ENCODE measurements around the gene FOXC2. TPM values are rescaled to one million over a fixed set of nuclear protein-coding genes. Genes with fewer than 3 reads are reported as not detected.

FOXC2 gene
- total RNA-seq, 1 donor from 2014 or later = 0.62 TPM

DNA sequence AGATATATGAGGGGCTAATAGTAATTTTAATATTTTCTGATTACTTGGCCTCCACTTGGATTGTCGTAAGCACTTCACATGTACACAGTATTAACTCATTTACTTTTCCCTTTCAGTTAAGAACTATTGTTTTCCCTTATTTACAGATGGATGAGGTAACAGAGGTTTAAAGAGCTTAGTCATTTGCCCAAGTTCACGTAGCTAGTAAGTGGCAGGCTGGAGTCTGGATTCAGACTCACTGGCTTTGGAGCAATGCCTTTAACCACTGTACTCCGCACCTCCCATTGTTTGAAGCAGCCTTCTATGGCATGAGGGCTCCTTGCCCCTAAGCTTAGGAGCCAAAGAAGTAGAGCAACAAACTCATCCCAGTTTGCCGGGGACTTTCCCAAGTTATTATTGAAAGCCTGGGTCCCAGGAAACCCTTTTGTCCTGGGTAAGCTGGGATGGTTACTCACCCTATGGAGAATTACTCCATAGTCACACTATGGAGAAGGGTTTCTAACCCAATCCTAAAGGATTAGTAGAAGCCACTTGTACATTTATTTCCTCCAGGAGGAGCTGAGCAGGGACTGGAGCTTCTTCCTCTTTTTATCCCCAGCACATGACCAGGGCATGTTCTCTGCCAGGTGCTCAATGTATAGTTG is 24.0 kb downstream of the FOXC2 start:
- DNase-seq = no peak

DNA sequence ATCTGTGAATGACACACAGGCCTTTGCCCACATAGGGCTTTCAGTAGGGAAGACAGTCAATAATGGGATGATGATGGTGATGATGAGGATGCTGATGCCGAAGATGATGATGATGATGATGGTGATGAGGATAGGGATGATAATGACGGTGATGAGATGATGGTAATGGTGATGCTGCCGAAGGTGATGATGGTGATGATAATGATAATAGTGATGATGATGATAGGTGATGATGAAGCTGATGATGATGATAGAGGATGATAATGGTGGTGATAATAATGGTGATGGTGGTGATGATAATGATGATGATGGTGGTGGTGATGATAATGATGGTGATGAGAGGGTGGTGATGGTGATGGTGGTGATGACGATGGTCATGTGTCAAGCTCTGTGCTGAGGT is 24.6 kb downstream of the FOXC2 start:
- no peak for DNase-seq

DNA sequence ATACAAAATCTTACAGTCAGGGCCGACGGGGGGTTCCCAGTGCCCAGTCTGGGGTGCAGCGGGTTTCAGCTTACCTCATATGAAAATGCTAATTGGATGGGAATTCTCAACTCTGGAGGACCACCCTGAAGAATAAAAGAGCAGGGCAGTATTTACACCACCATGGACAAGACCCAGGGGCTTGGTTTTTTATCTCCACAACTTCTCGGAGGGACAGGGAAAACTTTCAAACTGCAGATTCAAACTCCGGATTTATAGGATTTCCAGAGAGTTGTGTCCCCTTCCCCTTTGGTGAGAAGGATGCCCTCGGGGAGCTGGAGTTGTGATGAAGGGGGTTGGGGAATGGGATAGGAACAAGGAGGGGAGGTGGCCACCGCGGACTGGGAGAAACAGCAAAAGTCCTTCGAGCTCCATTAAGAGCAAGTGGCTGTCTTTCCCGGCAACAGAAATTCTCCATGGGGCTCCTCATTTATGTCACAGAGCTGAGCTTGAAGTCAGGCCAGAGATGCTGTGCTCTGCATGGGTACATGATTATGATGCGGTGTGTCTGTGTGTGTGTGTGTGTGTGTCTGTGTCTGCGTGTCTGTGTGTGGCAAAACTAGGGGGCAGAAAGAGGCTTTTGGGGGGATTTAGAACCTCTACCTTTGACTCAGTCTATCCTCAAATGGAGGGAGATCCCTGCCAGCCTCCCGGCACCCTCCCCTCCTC is 27.4 kb downstream of the FOXC2 start:
- no peak for DNase-seq

DNA sequence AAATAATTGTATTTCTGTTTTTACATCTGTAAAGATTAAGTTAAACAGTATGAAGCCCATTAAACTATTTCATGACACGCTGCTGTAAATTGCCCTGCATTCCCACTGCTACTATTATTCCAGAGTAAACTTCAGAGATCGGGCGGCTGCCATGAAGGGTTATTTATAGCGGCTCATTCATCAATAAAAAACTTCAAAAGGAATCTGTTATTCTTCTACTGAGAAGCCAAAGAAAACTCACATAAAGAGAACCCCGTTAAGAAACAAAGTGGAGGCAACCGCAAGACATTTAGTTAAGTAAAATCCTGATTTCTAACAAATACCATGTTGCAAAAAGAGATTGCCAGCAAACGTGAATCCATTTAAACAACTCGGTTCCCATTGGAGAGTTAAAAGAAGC is 28.1 kb downstream of the FOXC2 start:
- no peak for DNase-seq

DNA sequence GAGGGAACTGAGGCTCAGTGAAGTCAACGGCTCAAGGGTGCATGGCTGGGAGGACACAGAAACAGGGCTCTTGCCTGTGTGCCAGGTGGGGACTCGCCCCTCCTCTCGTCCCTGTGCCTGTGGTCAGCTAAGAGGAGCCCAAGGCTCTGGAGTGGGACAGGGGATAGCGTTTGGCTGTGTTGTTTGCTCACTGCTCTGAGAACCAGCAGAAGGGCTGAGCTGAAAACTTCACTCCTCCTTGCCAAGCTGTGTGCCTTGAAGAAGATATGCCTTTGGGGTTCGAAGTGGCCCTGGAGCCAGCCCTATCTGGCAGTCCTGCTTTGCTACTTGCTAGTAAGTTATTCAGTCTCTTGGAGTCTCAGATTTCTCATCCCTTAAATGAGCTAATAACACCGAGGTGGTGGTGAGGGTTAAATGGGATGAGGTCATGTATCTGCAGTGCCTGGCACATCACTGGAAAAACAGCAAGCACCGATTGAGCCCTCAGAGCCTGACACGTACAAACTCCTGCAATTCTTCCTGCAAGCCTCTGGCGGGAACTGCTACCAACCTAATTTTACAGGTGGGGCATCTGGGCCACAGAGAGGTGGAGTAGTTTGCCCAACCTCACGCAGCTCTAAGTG is 29.5 kb downstream of the FOXC2 start:
- DNase-seq = no peak

DNA sequence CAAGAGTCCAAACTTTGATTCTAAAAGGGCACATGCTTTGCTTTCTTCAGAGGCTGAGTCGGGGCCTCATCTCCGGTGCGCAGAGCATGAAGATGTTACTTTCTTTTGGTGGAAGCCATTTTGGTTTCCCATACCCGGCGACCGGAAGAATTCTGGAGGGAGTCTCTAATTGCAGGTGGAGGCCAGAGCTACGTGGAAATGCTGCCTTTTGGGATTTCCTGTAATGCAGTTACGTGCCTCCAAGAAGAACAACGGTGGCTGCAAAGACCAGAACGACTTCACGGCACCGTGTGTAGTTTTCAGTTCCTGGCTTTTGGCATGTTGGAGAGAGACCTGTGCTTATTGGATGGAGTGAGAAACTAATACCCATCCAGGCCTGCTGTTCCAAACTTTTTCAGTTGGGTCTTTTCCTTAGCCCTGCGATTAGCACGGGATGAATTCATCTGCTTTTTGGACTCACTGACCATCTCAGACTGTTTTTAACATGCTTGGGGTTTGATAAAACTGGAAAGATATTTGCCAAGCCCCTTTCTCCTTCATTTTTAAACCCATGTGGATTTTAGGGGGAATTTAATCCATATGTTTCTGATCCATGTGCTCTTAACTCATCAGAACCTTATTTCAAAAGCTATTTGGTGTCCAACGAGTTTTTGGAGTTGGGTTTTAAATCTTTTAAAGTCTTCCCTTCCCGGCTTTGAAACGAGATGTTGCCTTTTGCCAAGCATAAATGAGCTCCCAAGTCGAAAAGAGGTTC is 30.7 kb downstream of the FOXC2 start:
- DNase-seq = no peak

DNA sequence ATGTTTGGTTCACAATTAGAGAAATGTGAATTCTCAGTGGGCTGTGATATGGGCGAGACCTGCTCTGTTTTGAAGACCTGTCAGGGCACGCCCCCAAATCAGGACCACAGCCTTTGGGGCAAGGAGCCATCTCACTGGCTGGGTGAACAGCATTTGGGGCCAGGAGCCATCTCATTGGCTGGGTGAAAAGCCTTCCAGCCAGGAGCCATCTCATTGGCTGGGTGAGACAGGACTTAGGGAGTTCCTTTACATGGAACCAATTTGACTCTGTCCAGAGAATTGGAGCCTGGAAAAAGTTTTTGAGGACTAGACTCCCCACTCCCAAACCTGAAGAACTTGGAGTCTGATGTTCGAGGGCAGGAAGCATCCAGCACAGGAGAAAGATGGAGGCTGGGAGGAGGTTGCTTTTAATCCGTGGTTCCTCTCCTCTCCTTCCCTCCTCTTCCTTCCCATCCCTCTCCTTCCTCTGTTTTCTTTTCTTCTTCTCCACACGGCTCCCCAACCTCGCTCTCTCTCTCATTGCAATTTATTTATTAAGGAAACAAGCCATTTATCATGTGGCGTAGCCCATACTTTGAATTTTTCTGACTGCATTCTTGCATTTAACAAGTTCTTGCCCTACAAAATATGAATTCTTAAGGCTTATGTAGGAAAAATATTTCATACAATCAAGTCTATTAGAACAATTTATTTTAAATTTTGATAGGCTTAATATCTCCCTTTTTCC is 31.4 kb downstream of the FOXC2 start:
- no peak for DNase-seq

DNA sequence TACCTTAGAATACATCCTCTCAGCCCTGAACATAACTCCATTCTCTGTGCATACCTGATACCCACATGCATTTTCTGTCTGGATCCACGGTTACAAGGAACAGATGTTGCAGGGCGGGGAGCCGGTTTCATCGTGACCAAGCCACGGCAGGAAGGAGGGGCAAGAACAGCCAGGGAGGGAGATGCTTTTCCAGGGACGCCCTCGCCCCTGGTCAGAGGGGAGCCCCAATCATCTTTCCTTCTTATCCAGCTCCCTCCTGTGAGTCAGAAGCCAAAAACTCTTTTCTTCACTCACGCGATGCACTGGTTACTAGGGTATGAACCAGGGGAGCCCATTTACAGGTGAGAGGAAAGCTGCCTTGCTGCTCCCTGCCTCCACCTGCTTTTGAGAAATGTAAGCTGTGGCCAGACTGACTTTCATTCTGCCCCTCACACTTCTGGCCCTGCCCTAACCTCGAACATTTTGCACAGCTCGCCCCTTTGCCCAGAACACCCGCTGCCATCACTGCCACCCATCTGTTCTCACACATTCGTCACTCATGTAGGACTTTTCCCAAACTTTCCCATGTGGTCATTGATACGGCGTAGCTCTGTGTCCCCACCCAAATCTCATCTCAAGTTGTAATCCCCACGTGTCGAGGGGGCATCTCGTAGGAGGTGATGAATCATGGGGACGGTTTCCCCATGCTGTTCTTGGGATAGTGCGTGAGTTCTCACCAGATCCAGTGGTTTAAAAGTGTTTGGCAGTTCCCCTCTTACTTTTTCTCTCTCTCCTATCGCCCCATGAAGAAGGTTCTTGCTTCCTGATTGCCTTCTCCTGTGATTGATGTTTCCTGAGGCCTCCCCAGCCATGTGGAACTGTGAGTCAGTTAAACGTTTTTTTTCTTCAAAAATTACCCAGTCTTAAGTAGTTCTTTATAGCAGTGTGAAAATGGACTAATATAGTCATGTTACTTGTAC is 32.3 kb downstream of the FOXC2 start:
- no peak for DNase-seq

DNA sequence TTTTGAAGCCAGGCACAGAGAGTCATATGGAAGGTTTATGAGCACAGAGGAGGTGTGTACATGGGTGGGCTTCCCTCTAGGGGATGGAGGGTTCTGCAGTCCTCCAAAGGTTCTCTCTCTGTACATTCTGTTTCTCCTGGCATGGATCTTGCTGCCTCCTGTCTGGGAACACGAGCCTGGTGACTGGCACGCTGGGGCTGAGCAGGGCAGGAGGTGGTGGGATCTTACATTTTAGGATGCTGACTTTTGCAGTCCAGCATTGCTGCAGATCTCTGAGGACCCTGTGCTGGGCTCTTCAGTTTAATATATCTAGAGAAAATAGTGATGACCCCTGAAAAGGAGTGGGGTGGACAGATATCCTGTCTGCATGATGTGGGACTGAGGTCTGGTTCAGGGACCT is 34.7 kb downstream of the FOXC2 start:
- no peak for DNase-seq

DNA sequence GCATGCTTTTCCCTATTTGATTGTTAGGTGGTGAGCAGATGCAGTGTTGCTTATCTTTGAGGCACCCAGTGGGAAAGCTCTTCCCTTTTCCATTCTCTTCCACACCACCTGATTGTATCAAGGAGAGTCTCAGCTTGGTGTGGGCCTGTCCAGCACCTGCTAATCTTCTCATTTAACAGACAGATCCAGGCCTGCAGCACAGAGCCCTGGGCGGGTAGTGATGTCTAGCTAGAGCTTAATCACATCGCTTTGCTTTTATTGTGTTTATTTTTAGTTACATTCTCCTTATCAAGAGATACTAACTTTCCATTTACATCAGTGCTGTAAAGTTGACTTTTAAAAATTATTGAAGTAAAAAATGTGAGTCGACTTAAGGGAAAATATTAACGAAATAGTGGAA is 35.9 kb downstream of the FOXC2 start:
- no peak for DNase-seq

DNA sequence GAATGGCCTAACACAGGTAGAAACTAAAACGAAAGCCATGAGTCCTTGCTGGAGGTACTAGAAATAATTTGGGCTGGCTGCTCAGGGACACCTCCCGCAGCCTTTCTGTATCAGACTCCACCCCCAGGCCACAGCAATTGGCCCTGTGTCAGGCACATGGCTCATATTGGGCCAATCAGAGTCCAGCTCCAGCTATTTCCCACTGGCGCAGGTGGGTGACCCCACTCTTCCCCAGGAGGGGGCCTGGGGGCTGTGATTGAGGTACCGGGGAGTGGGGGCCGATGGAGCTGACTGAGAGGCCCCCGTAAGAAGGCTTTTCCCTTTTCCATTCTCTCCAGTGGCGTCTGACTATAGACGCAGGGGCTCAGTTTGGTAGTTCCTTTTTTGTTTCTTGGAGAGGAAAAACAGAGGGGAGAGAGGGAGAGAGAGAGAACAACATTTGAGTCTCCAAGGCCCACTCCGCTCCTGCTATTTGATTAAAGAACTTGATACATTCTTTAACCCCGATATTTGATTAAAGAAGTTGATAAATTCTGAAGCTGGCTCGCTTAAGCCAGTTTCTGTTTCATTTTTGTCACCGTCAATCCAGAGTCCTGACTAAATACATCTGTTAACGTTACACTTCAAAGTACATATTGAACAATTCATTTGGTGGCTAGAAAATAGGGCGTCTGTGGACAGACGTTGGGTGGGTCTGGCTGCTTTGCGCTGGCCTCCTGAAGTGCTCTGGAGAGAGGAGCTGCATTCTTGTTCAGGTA is 38.0 kb downstream of the FOXC2 start:
- DNase-seq = no peak

DNA sequence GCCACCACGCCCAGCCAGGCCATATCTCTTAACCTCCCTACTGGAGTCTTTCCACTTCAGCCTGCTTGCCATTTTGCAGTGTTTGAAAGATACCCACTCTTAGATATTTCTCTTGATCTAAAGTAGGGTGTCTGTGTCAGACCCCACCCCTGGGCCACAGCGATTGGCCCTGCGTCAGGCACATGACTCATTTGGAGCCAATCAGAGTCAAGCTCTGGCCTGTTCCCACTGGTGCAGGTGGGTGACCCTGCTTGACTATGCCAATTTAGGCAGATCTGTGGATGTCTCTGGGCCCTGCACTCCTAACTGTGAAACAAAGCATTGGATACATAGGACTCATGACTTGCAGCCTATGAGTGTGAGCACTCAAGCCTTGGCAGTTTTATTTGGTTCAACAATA is 39.3 kb downstream of the FOXC2 start:
- DNase-seq = no peak

DNA sequence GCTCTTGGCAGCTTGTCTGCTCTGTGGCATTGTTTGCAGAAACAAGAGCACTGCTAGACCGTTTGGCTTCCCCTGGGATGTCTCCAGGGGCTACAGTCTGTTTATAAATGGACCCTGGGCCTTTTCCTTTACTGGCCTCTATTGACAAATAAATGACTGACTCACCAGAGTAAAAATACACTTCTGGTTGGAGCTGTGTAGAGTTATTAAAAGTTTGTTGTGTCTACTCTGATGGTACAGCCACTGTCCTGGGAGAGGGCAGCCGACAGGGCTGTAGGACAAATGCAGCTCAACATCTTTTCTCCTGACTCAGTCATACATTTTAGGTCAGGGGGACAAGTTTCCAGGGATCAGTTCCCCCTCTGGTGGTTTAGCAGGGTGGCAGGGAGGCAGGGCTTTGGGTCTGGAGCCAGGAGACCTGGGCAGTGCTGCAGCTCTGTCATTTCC is 41.7 kb downstream of the FOXC2 start:
- no peak for DNase-seq

DNA sequence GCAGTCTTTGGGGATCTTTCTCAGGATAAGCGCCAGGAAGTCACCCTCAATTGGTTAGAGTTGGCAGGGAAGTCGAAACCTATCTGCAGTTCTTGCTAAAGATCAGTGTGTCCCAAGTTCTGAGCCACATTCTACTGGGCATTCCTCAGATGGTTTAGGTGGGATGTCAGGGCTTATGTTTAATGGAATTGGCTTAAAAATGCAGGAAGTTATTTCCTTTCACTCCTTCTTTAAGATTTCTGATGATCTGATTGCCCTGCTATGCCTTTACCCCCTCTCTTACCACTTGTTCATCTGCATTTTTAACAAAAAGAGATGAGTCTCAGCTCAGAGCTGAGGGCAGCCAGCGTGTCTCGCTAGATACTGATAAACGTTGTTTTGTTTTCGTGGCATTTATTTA is 42.5 kb downstream of the FOXC2 start:
- no peak for DNase-seq

DNA sequence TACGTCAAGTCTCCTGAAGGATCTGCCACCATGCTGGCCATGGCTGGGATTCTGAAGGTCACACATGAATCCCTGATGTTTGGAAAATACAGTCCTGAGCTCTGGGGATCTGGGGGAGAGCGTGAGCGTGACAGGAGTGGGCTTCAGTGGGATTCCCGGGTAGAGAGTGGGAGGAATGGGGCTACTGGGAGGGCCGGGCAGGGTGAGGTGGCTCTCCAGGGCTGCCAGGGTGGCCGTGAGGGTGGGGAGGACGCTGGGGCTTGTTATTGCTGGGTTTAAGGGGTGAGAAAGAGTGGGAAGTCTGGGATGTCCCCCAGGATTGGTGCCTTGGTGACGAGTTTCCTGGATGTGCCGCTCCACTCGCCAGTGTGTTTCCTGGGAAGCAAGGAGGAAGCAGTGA is 43.0 kb downstream of the FOXC2 start:
- no peak for DNase-seq

DNA sequence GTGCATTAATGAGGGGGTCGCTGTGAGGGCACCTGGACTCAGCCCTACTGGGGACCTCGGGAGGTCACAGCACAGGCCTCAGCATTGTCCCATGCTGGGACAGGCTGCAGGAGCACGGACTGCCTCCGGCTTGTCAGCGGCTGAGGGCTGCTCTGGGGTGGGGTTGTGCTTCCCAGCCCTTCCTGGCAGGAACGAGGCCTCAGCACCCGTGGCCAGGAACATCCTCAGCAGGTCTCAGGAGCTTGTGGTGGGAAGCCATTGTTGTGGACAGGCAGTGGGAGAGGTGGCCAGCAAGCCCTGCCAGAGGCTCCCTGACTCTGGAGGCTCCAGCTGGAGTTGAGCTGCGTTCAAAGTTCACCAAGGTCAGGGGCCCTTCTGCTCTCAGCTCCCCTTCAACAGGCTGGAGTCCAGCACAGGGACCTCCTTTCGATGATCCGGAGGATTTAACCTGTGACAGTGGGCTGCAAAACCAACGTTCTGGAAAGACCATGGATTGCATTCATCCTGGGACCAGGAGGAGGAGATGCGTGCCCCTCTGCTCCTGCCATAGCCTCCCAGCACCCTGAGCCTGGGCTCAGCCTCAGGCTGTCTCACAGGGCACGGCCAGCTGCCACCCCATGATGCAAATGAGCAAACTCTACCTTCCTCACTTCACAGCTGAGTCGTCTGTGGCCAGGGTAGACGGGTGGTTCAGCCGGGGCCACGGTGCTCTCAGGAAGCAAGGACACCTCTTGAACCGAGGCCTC is 44.3 kb downstream of the FOXC2 start:
- DNase-seq = no peak

DNA sequence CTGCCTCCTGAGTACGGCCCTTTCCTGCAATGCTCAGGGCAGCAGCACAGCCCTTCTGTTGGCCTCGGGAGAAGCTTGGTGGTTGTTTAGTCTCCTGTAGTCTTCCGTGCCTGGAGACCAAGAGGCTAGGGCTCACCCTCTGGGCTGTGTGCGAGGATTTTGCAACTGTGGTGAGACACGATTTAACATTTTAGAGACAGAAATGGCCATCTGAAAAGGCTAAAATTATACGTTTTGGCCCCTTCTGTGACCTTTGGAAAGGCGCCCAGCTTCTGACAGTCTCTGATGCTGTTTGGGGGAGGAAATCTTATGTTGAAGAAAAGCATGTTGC is 44.9 kb downstream of the FOXC2 start:
- DNase-seq = no peak

DNA sequence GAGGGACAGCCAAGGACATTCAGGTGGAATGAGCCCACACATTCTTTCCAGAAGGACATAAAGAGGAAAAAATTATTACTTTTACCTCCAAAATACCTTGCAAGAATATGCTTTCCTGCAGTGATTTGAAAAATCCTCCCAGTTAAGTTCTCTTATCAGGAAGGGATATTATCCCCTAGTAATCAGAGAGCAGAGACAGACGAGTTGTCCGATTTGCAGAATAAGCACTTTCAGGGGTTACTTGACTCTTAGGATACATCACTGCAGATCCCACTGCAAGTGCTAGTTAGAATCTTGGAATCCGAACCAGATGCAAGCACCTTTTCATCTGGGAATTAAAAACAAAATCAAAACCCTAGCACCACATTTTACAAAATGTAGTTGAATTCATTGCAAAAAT is 45.3 kb downstream of the FOXC2 start:
- DNase-seq = no peak

DNA sequence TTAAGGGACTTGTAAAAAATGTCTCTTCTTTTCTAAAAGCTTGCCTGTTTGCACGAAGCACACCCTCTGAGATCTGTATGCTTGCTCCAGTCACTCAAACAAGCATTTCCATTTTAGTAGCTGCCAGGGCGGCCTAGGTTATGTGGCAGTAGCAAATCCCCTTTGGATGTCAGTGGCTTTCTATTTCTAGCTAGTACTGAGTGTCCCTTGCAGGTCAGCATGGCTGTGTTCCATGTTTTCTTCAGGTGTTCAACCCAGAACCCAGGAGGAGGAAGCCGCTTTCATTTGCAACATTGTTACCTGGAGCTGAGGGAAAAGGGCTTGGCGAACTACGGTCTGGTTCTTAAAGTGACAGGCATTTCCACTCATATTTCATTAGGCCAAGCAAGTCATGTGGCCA is 48.1 kb downstream of the FOXC2 start:
- no peak for DNase-seq

DNA sequence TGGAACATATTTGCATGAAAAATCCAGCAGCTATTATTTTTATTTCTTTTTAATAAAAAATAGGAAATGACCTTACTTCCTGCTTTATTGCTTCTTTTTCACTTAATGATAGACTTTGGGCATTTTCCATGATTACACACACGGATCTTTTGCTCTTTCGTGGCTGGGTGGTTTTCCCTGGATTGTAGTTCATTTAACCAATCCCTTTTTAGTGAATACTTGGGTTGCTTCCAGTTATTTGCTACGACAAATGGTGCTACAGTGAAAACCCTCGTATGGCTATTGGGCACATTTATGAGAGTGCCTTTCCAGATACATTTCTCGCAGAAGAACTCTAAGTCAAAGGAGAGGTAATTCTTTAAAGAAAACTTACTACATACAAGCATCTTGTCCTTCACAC is 50.3 kb downstream of the FOXC2 start:
- no peak for DNase-seq
